ENCODE results near the gene XG.
"Not testable (repeated sequence)": the region's sequence is repeated elsewhere in the genome, so short reads cannot be mapped to it uniquely, and the experiment has no call there.

DNA sequence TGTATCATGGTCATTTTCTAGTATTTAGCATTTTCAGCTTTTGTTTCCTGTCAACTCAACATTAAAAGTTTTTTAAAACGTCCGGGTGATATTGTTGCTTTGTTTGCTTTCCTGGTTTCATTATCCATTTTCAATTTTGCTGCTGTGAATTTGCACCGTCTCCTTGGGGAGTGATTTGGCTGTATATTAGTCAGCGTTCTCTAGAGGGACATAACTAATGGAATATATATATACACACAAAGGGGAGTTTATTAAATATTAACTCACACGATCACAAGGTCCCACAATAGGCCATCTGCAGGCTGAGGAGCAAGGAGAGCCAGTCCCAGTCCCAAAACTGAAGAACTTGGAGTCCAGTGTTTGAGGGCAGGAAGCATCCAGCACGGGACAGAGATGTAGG lies 5.6 kb upstream of the XG start:
- TF ChIP-seq ZFP30 (CRISPR knock-in tag; IDR thresholded peaks at IDR 0.05); ESRRG (CRISPR knock-in tag; IDR thresholded peaks at IDR 0.05); ZFP3 (CRISPR knock-in tag; IDR thresholded peaks at IDR 0.05); ARNTL (CRISPR knock-in tag; IDR thresholded peaks at IDR 0.05; ENCODE audit: borderline replicate concordance, low read depth); ZNF8 (CRISPR knock-in tag; IDR thresholded peaks at IDR 0.05); GLIS3 (CRISPR knock-in tag; IDR thresholded peaks at IDR 0.05): not testable (repeated sequence)
- TF ChIP-seq, protein P1, sequence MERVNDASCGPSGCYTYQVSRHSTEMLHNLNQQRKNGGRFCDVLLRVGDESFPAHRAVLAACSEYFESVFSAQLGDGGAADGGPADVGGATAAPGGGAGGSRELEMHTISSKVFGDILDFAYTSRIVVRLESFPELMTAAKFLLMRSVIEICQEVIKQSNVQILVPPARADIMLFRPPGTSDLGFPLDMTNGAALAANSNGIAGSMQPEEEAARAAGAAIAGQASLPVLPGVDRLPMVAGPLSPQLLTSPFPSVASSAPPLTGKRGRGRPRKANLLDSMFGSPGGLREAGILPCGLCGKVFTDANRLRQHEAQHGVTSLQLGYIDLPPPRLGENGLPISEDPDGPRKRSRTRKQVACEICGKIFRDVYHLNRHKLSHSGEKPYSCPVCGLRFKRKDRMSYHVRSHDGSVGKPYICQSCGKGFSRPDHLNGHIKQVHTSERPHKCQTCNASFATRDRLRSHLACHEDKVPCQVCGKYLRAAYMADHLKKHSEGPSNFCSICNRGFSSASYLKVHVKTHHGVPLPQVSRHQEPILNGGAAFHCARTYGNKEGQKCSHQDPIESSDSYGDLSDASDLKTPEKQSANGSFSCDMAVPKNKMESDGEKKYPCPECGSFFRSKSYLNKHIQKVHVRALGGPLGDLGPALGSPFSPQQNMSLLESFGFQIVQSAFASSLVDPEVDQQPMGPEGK (CRISPR knock-in tag; IDR thresholded peaks at IDR 0.05; ENCODE audit: borderline replicate concordance) = not testable (repeated sequence)
- TF ChIP-seq, protein P2, sequence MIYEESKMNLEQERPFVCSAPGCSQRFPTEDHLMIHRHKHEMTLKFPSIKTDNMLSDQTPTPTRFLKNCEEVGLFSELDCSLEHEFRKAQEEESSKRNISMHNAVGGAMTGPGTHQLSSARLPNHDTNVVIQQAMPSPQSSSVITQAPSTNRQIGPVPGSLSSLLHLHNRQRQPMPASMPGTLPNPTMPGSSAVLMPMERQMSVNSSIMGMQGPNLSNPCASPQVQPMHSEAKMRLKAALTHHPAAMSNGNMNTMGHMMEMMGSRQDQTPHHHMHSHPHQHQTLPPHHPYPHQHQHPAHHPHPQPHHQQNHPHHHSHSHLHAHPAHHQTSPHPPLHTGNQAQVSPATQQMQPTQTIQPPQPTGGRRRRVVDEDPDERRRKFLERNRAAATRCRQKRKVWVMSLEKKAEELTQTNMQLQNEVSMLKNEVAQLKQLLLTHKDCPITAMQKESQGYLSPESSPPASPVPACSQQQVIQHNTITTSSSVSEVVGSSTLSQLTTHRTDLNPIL (CRISPR knock-in tag; IDR thresholded peaks at IDR 0.05; ENCODE audit: low read depth) = not testable (repeated sequence)
- TF ChIP-seq, protein P3, sequence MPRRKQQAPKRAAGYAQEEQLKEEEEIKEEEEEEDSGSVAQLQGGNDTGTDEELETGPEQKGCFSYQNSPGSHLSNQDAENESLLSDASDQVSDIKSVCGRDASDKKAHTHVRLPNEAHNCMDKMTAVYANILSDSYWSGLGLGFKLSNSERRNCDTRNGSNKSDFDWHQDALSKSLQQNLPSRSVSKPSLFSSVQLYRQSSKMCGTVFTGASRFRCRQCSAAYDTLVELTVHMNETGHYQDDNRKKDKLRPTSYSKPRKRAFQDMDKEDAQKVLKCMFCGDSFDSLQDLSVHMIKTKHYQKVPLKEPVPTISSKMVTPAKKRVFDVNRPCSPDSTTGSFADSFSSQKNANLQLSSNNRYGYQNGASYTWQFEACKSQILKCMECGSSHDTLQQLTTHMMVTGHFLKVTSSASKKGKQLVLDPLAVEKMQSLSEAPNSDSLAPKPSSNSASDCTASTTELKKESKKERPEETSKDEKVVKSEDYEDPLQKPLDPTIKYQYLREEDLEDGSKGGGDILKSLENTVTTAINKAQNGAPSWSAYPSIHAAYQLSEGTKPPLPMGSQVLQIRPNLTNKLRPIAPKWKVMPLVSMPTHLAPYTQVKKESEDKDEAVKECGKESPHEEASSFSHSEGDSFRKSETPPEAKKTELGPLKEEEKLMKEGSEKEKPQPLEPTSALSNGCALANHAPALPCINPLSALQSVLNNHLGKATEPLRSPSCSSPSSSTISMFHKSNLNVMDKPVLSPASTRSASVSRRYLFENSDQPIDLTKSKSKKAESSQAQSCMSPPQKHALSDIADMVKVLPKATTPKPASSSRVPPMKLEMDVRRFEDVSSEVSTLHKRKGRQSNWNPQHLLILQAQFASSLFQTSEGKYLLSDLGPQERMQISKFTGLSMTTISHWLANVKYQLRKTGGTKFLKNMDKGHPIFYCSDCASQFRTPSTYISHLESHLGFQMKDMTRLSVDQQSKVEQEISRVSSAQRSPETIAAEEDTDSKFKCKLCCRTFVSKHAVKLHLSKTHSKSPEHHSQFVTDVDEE (CRISPR knock-in tag; IDR thresholded peaks at IDR 0.05) = not testable (repeated sequence)

Data from SK-N-SH treated with all-trans-retinoic acid at 6 μM for 48 hours (cell line).